Measurements from ENCODE around the gene RNASE2. TPM values are rescaled to one million over a fixed set of nuclear protein-coding genes. Genes with fewer than 3 reads are reported as not detected.
"Not testable (repeated sequence)": the region's sequence is repeated elsewhere in the genome, so short reads cannot be mapped to it uniquely, and the experiment has no call there.

Gene RNASE2
- 1 to 10 TPM; 1.2 to 2.5 (median 1.8) TPM for polyA plus RNA-seq (ENCODE audit: insufficient read depth in 1 of 5, insufficient read length in 5 of 5, low replicate concordance in 1 of 5)
- long read RNA-seq, donor 1, partial matches to known transcripts, result 0 of 1 reads
- long read RNA-seq, donor 1, other reads (novel, unspliced or antisense), result 0 of 1 reads
- long read RNA-seq, donor 2, result 0 reads
- long read RNA-seq, donor 3, partial matches to known transcripts, result 0 of 1 reads
- long read RNA-seq, donor 3, other reads (novel, unspliced or antisense), result 0 of 1 reads
- long read RNA-seq, donor 4, result 0 reads
- long read RNA-seq, donor 5, result 0 reads
- long read RNA-seq, donor 6, partial matches to known transcripts, result 0 of 1 reads
- long read RNA-seq, donor 6, other reads (novel, unspliced or antisense), result 0 of 1 reads
- long read RNA-seq, donor 7, result 0 reads
- long read RNA-seq, donor 8, partial matches to known transcripts, result 0 of 1 reads
- long read RNA-seq, donor 8, other reads (novel, unspliced or antisense), result 0 of 1 reads

GRCh38 chr14:20954736-20955537 is at the start of gene RNASE2:
Gene RNASE2 (plus strand): TSS chr14:20955487. CDS start chr14:20955772, 285 bp downstream.
- DNase-seq, result not testable (repeated sequence)

- DNase-seq, result no peak
Measured at GRCh38 chr14:20905676-20906075, 49.6 kb upstream of the RNASE2 start.

DNA sequence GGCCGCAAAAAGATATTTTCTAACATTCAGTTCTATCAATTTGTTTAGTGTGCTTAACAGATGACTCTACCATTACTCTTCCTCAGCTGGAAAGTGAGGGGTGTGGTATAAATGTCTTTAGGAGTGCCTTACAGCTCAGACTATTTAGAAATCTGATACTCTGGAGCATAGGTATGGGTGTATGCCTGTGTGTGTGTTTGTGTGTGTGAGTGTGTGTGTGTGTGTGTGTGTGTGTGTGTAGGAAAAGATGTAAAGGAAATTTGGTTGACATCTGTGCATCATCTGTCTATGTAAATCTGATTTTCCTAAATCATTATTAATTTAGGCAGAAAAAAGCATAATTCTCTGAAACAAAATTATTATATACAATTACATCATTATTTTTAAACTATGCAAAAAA is 48.1 kb upstream of the RNASE2 start:
- DNase-seq, result no peak

DNA sequence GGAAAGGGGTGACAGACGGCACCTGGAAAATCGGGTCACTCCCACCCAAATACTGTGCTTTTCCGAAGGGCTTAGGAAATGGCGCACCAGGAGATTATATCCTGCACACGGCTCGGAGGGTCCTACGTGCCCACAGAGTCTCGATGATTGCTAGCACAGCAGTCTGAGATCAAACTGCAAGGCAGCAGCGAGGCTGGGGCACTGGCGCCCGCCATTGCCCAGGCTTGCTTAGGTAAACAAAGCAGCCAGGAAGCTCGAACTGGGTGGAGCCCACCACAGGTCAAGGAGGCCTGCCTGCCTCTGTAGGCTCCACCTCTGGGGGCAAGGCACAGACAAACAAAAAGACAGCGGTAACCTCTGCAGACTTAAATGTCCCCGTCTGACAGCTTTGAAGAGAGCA is 44.5 kb upstream of the RNASE2 start:
- not testable (repeated sequence) for DNase-seq

- not testable (repeated sequence) for DNase-seq
Measured at GRCh38 chr14:20919038-20919756, 36.1 kb upstream of the RNASE2 start.

DNA sequence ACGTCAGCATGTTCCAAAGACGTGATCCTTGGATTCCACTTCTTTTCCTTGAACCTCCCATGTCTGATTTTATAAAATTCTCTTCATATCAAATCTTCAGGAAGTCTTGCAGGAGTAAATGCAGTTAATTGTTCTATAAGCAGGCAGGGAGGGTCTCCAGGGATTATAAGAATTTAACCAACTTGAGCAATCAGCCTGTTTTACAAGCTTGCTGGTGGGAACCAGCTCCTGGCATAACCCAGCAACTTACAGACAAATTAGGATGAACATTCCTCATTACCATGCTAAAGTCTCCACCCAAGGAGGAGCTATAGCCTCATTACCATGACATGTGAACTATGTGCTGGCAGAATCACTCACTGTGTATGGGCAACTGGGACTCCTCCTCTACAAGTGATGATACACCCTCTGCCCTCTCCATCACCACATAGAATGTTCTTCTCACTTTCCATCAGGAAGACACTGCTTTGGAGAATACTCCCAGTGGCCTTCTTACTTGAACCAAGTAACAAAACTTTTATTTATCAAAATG is 31.5 kb upstream of the RNASE2 start:
- not testable (repeated sequence) for DNase-seq

GRCh38 chr14:20934148-20934762 is 21.0 kb upstream of the RNASE2 start:
- DNase-seq, result no peak

GRCh38 chr14:20935303-20935984 is 19.8 kb upstream of the RNASE2 start:
- no peak for DNase-seq

DNA sequence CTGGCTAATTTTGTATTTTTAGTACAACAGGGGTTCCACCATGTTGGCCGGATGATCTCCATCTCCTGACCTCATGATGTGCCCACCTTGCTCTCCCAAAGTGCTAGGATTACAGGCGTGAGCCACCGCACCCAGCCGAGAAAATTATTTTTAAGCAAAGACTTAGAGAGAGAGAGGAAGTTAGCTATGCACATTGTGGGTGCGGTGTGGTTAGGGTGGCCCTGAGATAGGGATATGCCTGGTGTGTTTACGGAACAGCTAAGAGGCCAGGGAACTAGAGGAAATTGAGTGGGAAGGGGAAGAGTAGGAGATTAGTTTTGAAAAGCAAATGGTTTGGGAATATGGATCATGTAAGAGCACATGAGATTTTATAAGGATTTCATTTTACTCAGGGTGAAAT is 10.1 kb upstream of the RNASE2 start:
- not testable (repeated sequence) for DNase-seq

- DNase-seq, result not testable (repeated sequence)
Measured at GRCh38 chr14:20946707-20947106, 8.6 kb upstream of the RNASE2 start.

- DNase-seq, result not testable (repeated sequence)
Measured at GRCh38 chr14:20955538-20955873, 219 bp downstream of the RNASE2 start.

DNA sequence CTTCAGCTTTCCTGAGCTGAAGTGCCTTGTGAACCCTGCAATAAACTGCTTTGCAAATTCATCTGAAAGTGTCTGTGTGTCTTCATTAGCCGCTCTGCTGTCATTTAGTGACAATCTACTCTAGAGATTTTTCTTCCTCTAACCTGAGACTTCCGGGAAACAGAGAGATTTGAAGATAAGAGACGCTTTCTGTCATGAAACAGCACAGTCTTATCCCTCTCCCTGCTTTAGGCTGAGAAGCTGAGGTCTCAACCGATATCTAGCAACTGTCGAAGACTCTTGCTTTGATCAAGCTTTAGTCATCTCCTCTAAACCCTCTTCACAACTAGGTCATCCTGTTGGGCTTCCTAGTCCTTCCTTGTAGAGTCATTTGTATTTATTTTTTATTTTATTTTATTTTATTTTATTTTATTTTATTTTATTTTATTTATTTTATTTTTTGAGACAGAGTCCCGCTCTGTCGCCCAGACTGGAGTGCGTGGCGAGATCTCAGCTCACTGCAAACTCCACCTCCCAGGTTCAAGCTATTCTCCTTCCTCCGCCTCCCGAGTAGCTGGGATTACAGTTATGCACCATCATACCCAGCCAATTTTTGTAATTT is 1.2 kb downstream of the RNASE2 start:
- no peak for DNase-seq

GRCh38 chr14:20958946-20959345 is 3.7 kb downstream of the RNASE2 start:
- DNase-seq, result not testable (repeated sequence)

DNA sequence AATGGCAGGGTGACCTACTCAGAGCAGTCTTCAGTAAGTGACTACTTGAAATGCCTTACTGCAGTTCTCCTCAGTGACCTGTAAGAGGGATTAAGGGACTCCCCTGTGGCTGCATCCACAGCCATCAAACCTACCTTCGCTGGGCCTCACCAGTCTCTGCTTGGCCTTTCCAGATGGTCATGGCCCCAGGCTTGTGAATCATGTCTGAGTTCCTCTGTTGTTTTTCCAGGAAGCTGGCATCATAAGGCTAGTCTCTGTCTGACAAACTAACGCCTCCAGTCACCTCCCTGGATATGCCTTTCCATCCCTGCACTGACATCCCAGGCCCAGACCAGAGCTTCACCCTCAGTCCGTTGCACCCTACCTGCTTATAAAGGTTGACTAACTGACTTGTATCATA is 14.0 kb downstream of the RNASE2 start:
- no peak for DNase-seq

- DNase-seq, result no peak
Measured at GRCh38 chr14:20970647-20970982, 15.3 kb downstream of the RNASE2 start.

- peak; percentile 83 to 84 for DNase-seq
Measured at GRCh38 chr14:20970983-20971704, 15.9 kb downstream of the RNASE2 start.

- no peak for DNase-seq
Measured at GRCh38 chr14:20971705-20972021, 16.4 kb downstream of the RNASE2 start.

DNA sequence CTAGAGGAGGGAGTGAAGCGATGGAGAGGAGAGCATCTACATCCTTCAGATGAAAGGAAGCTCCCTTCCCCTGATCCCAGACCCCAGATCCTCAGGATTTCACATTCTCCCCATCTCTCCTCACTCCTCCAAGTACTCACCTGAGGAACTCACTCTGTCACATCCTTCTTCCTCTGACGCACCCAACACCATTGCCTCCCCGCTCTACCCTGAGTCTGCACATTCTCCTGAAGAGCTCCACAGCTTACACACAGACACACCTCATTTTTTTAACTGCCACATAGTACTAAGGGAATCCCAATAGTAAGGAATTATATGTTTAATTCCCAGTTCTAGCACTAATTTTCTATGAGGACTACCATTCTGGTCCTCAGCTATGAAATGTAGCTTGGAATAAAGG is 18.2 kb downstream of the RNASE2 start:
- no peak for DNase-seq

GRCh38 chr14:20976291-20976690 is 21.0 kb downstream of the RNASE2 start:
- DNase-seq, result no peak

DNA sequence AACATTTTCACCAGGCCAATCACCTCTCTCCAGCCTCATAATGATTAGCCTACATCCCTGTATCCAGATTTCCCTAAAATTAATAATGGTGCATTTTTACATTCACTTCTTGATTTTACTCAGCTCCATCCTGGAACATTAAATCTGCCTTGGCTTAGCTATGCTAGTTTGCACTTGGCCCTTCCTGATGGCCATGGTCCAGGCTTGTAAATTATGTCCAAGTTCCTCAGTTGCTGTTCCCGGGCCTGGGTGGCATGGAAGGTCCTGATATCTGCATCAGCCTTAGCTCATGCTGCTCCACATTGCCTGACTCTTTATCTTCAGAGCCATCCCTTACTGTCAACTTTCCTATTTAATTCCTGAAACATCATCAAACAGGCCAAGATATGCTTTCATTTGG is 23.4 kb downstream of the RNASE2 start:
- DNase-seq, result no peak
